Sigmoid colon (tissue), 7 donors: ENCODE data around the gene NLRC3. TPM values are rescaled to one million over a fixed set of nuclear protein-coding genes. Genes with fewer than 3 reads are reported as not detected.

Experiments
- DNase-seq: peaks from one replicate; pipeline ENCODE4 v3.0.0-alpha.2; 2019
- H3K27ac ChIP-seq, 4 donors: fragments of 200-600 bp; sonication (generic); one replicate each; pipeline ENCODE4 v1.5.1; 2016 to 2019; ENCODE audit warnings: mild to moderate bottlenecking in 1 of 4
- H3K27me3 ChIP-seq, 3 donors: fragments of 200-600 bp; sonication (generic); one replicate each; pipeline ENCODE4 v1.5.1; 2019; ENCODE audit warnings: mild to moderate bottlenecking in 1 of 3
- H3K36me3 ChIP-seq, 4 donors: fragments of 200-600 bp; sonication (generic); one replicate each; pipeline ENCODE4 v1.5.1; 2016 to 2019
- H3K4me1 ChIP-seq, 4 donors: fragments of 200-600 bp; sonication (generic); one replicate each; pipeline ENCODE4 v1.5.1; 2017 to 2019
- H3K4me3 ChIP-seq, 4 donors: fragments of 200-600 bp; sonication (generic); one replicate each; pipeline ENCODE4 v1.5.1; 2017 to 2019; ENCODE audit warnings: mild to moderate bottlenecking in 2 of 4, moderate library complexity in 1 of 4
- H3K9me3 ChIP-seq, 4 donors: fragments of 200-600 bp in 3 of 4; sonication (generic) in 3 of 4; one replicate each; pipeline versions ENCODE4 v1.5.1 to v1.6.1; 2013 to 2019
- CTCF ChIP-seq, 4 experiments: fragments of 450-650 bp in 3 of 4; fragments of 200-600 bp in 1 of 4; IDR thresholded peaks; one replicate each; pipeline ENCODE4 v1.5.1; 2016 to 2019; ENCODE audit warnings: antibody characterized with exemption in 4 of 4, mild to moderate bottlenecking in 3 of 4, moderate library complexity in 2 of 4
- EP300 ChIP-seq, 4 donors: sonication (generic); formaldehyde crosslinking; IDR thresholded peaks; one replicate each; pipeline ENCODE4 v1.6.1; 2017; ENCODE audit warnings: antibody characterized with exemption in 4 of 4
- POLR2A ChIP-seq, 2 donors: fragments of 450-650 bp; IDR thresholded peaks; one replicate each; pipeline ENCODE4 v1.6.1; 2016; ENCODE audit warnings: antibody characterized with exemption in 2 of 2, mild to moderate bottlenecking in 2 of 2, moderate library complexity in 2 of 2
- POLR2AphosphoS5 ChIP-seq, 4 donors: sonication (generic); formaldehyde crosslinking; IDR thresholded peaks; one replicate each; pipeline ENCODE4 v1.6.1; 2017; ENCODE audit warnings: antibody characterized with exemption in 4 of 4
- WGBS, 2 donors: extraction: QIAGEN DNeasy Blood & Tissue Kit; methylation state at CpG; one replicate each; pipeline ENCODE4 v1.1.7; 2013; 5-methylcytosine and 5-hydroxymethylcytosine counted together
- intact Hi-C: fragments of 100-400 bp; cut with DNase I; formaldehyde crosslinking; loops from one replicate; pipeline ENCODE4 v1.15.1; 2023
- polyA plus RNA-seq, 3 donors: library from polyadenylated mRNA; stranded (reverse); fragments of 200-250 nt; gene quantifications; one replicate each; pipeline ENCODE4 v1.2.3, GENCODE V29; 2013
- total RNA-seq, 4 donors: library from RNA; depleted of rRNA; stranded (reverse); fragments of >200 nt; gene quantifications; one replicate each; pipeline ENCODE4 v1.1.0, GENCODE V29; 2016
- donor health status: healthy with polysubstance abuse.
- donor health status: Bipolar disorder and iron deficiency.
- donor health status: healthy.

NLRC3 gene
- total and polyA plus RNA-seq, 7 donors = under 0.01 to 7.0 (median 0.27) TPM; not detected in 2

DNA sequence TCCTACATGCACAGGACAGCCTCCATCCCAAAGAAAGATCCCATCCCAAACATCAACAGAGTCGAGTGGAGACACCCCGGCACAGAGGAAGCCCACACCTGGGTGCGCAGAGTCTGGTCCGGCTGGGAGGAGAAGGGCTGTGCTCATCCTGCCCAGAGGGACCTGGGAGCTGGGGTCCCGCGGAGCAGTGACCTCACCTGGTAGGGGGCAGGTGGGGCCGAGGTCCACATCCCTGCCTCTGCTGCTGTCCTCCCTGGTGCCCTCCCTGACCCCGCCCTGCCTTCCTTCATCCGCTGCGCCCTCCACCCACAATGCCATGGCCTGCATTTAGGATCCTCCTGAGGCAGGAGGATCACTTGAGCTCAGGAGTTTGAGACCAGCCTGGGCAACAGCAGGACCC is 84.8 kb downstream of the NLRC3 start:
- no peak overlapping the region for H3K27ac ChIP-seq
- no peak overlapping the region for H3K4me3 ChIP-seq
- no peaks in the 10 kb centered on the region for H3K4me1 ChIP-seq
- H3K9me3 ChIP-seq = no peaks in the 10 kb centered on the region
- no peaks in the 10 kb centered on the region for H3K27me3 ChIP-seq
- peaks cover 0 to 3% (median 0%) of the 10 kb centered on the region in 4 donors for H3K36me3 ChIP-seq
- DNase-seq = no peak
- no peak for TF ChIP-seq POLR2A (IDR thresholded peaks at IDR 0.05)
- no peak for TF ChIP-seq EP300 (IDR thresholded peaks at IDR 0.05)
- TF ChIP-seq CTCF (IDR thresholded peaks at IDR 0.05) = no peak
- TF ChIP-seq POLR2AphosphoS5 (IDR thresholded peaks at IDR 0.05) = no peak
- intact Hi-C loops = no loop called here
- 78 to 89% methylated on average over 10 of the region's 10 CpGs for WGBS, 2 donors

GRCh38 chr16:3490911-3491629 is 86.1 kb downstream of the NLRC3 start:
- Histone ChIP-seq H3K36me3 (peaks cover under 1 to 15% (median 3%) of the 10 kb centered on the region in 4 donors), H3K27me3 (no peaks in the 10 kb centered on the region), H3K27ac (no peak overlapping the region), H3K9me3 (no peaks in the 10 kb centered on the region), H3K4me1 (no peaks in the 10 kb centered on the region), H3K4me3 (no peak overlapping the region)
- TF ChIP-seq POLR2A (IDR thresholded peaks at IDR 0.05) (no peak), CTCF (IDR thresholded peaks at IDR 0.05) (no peak), EP300 (IDR thresholded peaks at IDR 0.05) (no peak), POLR2AphosphoS5 (IDR thresholded peaks at IDR 0.05) (no peak)
- WGBS, 2 donors = 27 to 61% methylated on average over 17 of the region's 17 CpGs
- no peak for DNase-seq
- intact Hi-C loops = no loop called here

Other genes with a start within 250 kb of the NLRC3 start
- 1 to 10 TPM in 1 of 4 donors, under 1 TPM in 2, not detected in 1; 0.49 to 1.4 (median 0.55) TPM for gene OR2C1, start 221.5 kb downstream of the NLRC3 start, total RNA-seq
- under 1 TPM in 1 of 3 donors, not detected in 2; 0.09 TPM for gene OR2C1, start 221.5 kb downstream of the NLRC3 start, polyA plus RNA-seq
- 10 to 100 TPM; 12.1 to 16.3 (median 15.3) TPM for gene ZSCAN32, start 176.4 kb downstream of the NLRC3 start, total RNA-seq
- 10 to 100 TPM in 1 of 3 donors, 1 to 10 TPM in 2; 8.6 to 10.8 (median 9.6) TPM for gene ZSCAN32, start 176.4 kb downstream of the NLRC3 start, polyA plus RNA-seq
- 10 to 100 TPM; 12.2 to 15.8 (median 14.2) TPM for gene ZNF174, start 176.2 kb downstream of the NLRC3 start, total RNA-seq
- 1 to 10 TPM; 3.5 to 5.5 (median 5.4) TPM for gene ZNF174, start 176.2 kb downstream of the NLRC3 start, polyA plus RNA-seq
- gene ZNF597, start 133.9 kb downstream of the NLRC3 start, total RNA-seq = 1 to 10 TPM; 1.5 to 2.5 (median 2.1) TPM
- gene ZNF597, start 133.9 kb downstream of the NLRC3 start, polyA plus RNA-seq = 1 to 10 TPM in 1 of 3 donors, under 1 TPM in 2; 0.69 to 1.2 (median 0.99) TPM
- gene NAA60, start 133.7 kb downstream of the NLRC3 start, total RNA-seq = 10 to 100 TPM; 15.0 to 30.4 (median 22.6) TPM
- gene NAA60, start 133.7 kb downstream of the NLRC3 start, polyA plus RNA-seq = 10 to 100 TPM; 55.9 to 73.5 (median 65.1) TPM
- not detected for gene C16orf90, start 81.9 kb downstream of the NLRC3 start, total RNA-seq
- gene C16orf90, start 81.9 kb downstream of the NLRC3 start, polyA plus RNA-seq = not detected
- gene CLUAP1, start 76.4 kb downstream of the NLRC3 start, total RNA-seq = 10 to 100 TPM; 24.2 to 36.8 (median 29.5) TPM
- 10 to 100 TPM in 1 of 3 donors, 1 to 10 TPM in 2; 6.6 to 10.5 (median 6.9) TPM for gene CLUAP1, start 76.4 kb downstream of the NLRC3 start, polyA plus RNA-seq
- gene SLX4, start 34.2 kb upstream of the NLRC3 start, total RNA-seq = 1 to 10 TPM; 2.1 to 3.9 (median 2.6) TPM
- 1 to 10 TPM in 1 of 3 donors, under 1 TPM in 2; under 0.01 to 3.9 (median 0.69) TPM for gene SLX4, start 34.2 kb upstream of the NLRC3 start, polyA plus RNA-seq
- gene DNASE1, start 77.3 kb upstream of the NLRC3 start, total RNA-seq = 10 to 100 TPM in 3 of 4 donors, 1 to 10 TPM in 1; 8.9 to 22.4 (median 11.9) TPM
- gene DNASE1, start 77.3 kb upstream of the NLRC3 start, polyA plus RNA-seq = 10 to 100 TPM in 1 of 3 donors, 1 to 10 TPM in 2; 1.2 to 15.9 (median 4.4) TPM
- gene TRAP1, start 140.1 kb upstream of the NLRC3 start, total RNA-seq = 10 to 100 TPM; 38.8 to 53.5 (median 47.1) TPM
- 10 to 100 TPM; 17.4 to 64.9 (median 28.7) TPM for gene TRAP1, start 140.1 kb upstream of the NLRC3 start, polyA plus RNA-seq